ENCODE data around the gene CYP4A11.
"Not testable (repeated sequence)": the region's sequence is repeated elsewhere in the genome, so short reads cannot be mapped to it uniquely, and the experiment has no call there.

CYP4A11 gene

DNA sequence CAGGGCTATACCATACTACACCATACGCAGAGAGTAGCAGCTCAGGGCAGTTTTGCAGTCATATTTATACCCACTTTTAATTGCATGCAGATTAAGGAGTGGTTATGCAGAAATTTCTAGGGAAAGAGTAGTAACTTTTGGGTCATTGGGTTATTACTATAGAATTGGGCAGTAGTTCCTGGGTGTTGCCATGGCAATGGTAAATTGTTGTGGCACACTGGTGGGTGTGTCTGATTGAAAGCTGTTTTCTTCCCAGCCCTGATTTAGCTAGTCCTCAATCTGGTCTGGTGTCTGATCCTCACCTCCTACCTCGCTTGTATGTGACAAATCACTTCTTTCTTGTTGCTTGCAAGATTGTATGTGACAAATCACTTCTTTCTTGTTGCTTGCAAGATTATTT is 30.5 kb downstream of the CYP4A11 start:
- DNase-seq = no peak

DNA sequence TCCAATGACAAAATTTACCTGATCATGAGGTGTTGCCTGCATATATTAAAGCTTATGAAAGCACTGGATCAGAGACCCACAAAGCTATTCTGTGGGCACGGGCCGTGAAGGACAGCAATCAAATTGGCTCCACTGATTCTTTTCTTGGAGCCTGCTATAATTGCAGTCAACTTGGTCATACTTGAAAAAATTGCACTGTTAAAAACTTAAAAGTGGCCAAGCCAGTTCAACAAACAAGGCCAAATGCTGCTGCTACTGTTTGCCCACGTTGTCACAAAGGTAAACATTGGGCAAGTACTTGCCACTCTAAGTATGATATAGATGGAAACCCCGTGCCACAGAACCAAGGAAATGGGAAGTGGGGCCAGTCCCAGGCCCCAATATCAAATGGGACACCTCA is 37.8 kb downstream of the CYP4A11 start:
- no peak for DNase-seq

DNA sequence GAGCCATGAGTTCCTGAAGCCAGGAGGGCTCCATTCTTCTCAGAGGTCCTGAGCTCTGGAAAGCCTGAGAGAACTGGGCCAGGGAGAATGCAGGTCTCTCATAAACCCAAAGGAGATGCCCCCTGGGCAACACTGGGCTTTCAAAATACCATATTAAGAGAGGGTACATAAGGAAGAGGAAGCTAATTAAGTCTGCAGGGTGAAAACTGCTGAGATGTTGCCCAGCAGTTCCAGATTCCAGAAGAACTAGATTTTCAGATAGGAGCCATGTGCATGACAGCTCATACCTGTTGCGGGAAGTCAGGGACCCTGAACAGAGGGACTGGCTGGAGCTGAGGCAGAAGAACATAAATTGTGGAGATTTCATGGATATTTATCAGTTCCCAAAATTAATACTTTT is 40.9 kb downstream of the CYP4A11 start:
- DNase-seq = no peak

DNA sequence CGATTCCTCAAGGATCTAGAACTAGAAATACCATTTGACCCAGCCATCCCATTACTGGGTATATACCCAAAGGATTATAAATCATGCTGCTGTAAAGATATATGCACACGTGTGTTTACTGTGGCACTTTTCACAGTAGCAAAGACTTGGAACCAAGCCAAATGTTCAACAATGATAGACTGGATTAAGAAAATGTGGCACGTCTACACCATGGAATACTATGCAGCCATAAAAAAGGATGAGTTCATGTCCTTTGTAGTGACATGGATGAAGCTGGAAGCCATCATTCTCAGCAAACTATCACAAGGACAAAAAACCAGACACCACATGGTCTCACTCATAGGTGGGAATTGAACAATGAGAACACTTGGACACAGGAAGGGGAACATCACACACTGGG is 59.6 kb downstream of the CYP4A11 start:
- DNase-seq = not testable (repeated sequence)
